Measurements from ENCODE around the gene PRKACB.
"Not testable (repeated sequence)": the region's sequence is repeated elsewhere in the genome, so short reads cannot be mapped to it uniquely, and the experiment has no call there.

The PRKACB gene

GRCh38 chr1:84143796-84144565, at the start of gene PRKACB:
PRKACB (plus strand) TSS chr1:84144271; CDS start chr1:84144362, 91 bp downstream.
- in situ Hi-C loops (cut with HindIII; ENCODE audit: low sequenced_read_pairs), result no loop called here
- no peak for TF ChIP-seq CTCF (IDR thresholded peaks at IDR 0.05; ENCODE audit: low read depth, low read length)
- no peak within 1 kb of the TSS for H3K4me3 ChIP-seq (ENCODE audit: low read depth, low read length)
- peak; percentile 56 for DNase-seq (ENCODE audit: low read depth, low spot score)

- no peak for TF ChIP-seq CTCF (IDR thresholded peaks at IDR 0.05; ENCODE audit: low read depth, low read length)
- no peak overlapping the region for H3K4me3 ChIP-seq (ENCODE audit: low read depth, low read length)
- in situ Hi-C loops (cut with HindIII; ENCODE audit: low sequenced_read_pairs), result no loop called here
- DNase-seq (ENCODE audit: low read depth, low spot score), result no peak
These were observed 48.8 kb upstream of the PRKACB start for GRCh38 chr1:84095308-84095707.

- TF ChIP-seq CTCF (IDR thresholded peaks at IDR 0.05; ENCODE audit: low read depth, low read length), result no peak
- no peak overlapping the region for H3K4me3 ChIP-seq (ENCODE audit: low read depth, low read length)
- in situ Hi-C loops (cut with HindIII; ENCODE audit: low sequenced_read_pairs), result no loop called here
- DNase-seq (ENCODE audit: low read depth, low spot score), result no peak
These were observed 47.9 kb upstream of the PRKACB start for GRCh38 chr1:84096176-84096575.

GRCh38 chr1:84101204-84101603, 42.9 kb upstream of the PRKACB start:
- no peak for DNase-seq (ENCODE audit: low read depth, low spot score)
- in situ Hi-C loops (cut with HindIII; ENCODE audit: low sequenced_read_pairs), result no loop called here
- H3K4me3 ChIP-seq (ENCODE audit: low read depth, low read length), result no peak overlapping the region
- TF ChIP-seq CTCF (IDR thresholded peaks at IDR 0.05; ENCODE audit: low read depth, low read length), result no peak

GRCh38 chr1:84103197-84103992, 40.7 kb upstream of the PRKACB start:
- no peak overlapping the region for H3K4me3 ChIP-seq (ENCODE audit: low read depth, low read length)
- DNase-seq (ENCODE audit: low read depth, low spot score), result peak; percentile 87
- in situ Hi-C loops (cut with HindIII; ENCODE audit: low sequenced_read_pairs), result no loop called here
- TF ChIP-seq CTCF (IDR thresholded peaks at IDR 0.05; ENCODE audit: low read depth, low read length), result no peak

GRCh38 chr1:84107538-84107937, 36.5 kb upstream of the PRKACB start:
- in situ Hi-C loops (cut with HindIII; ENCODE audit: low sequenced_read_pairs); H3K4me3 ChIP-seq (ENCODE audit: low read depth, low read length): not testable (repeated sequence)
- DNase-seq (ENCODE audit: low read depth, low spot score), result peak; percentile 75

GRCh38 chr1:84107955-84108354, 36.1 kb upstream of the PRKACB start:
- H3K4me3 ChIP-seq (ENCODE audit: low read depth, low read length), result no peak overlapping the region
- TF ChIP-seq CTCF (IDR thresholded peaks at IDR 0.05; ENCODE audit: low read depth, low read length), result no peak
- no peak for DNase-seq (ENCODE audit: low read depth, low spot score)
- in situ Hi-C loops (cut with HindIII; ENCODE audit: low sequenced_read_pairs), result no loop called here
